K562 (cell line): ENCODE data around the gene RNF144A. TPM values are rescaled to one million over a fixed set of nuclear protein-coding genes. Genes with fewer than 3 reads are reported as not detected.

Source experiments
- BCLAF1 ChIP-seq, 2 experiments: fragments of 450-650 bp in 1 of 2; IDR thresholded peaks; 2 replicates each; pipeline ENCODE4 v1.6.1; 2011 to 2017; ENCODE audit warnings: low read depth in 2 of 2, antibody characterized with exemption in 1 of 2, borderline replicate concordance in 1 of 2, low read length in 1 of 2, mild to moderate bottlenecking in 1 of 2, mixed read lengths in 1 of 2; ENCODE audit not compliant: control insufficient read depth in 1 of 2
- BDP1 ChIP-seq: IDR thresholded peaks from 3 replicates; pipeline ENCODE4 v1.6.1; 2011; ENCODE audit not compliant: insufficient read length, insufficient read depth
- CBX5 ChIP-seq: IDR thresholded peaks from 2 replicates; pipeline ENCODE4 v1.6.1; 2014; ENCODE audit warnings: low read depth, borderline replicate concordance
- ELF4 ChIP-seq: fragments of 450-650 bp; formaldehyde crosslinking; IDR thresholded peaks from 2 replicates; pipeline ENCODE4 v1.4.0; 2022; ENCODE audit warnings: missing genetic modification characterization
- HDAC8 ChIP-seq: fragments of 450-650 bp; IDR thresholded peaks from 2 replicates; pipeline ENCODE4 v1.6.1; 2016; ENCODE audit warnings: mild to moderate bottlenecking, missing genetic modification characterization, moderate library complexity, missing compliant biosample characterization
- HMG20A ChIP-seq: fragments of 450-650 bp; formaldehyde crosslinking; conservative IDR thresholded peaks from 2 replicates; pipeline ENCODE4 v1.4.0; 2020; ENCODE audit warnings: mild to moderate bottlenecking, mixed read lengths
- KAT2B ChIP-seq: IDR thresholded peaks from one replicate; pipeline ENCODE4 v1.6.1; 2012; ENCODE audit warnings: low read depth, mild to moderate bottlenecking, control low read depth, inconsistent platforms, low read length, moderate library complexity
- MAZ ChIP-seq, 2 experiments: fragments of 450-650 bp in 1 of 2; sonication (generic) in 1 of 2; formaldehyde crosslinking; IDR thresholded peaks in 1 of 2; conservative IDR thresholded peaks in 1 of 2; 2 replicates each; pipeline versions ENCODE4 v1.4.0 to v1.5.0; 2020; ENCODE audit warnings: mild to moderate bottlenecking in 1 of 2, missing genetic modification reagents in 1 of 2
- MTA1 ChIP-seq: fragments of 450-650 bp; IDR thresholded peaks from 2 replicates; pipeline ENCODE4 v1.6.1; 2017; ENCODE audit warnings: borderline replicate concordance
- MYBL2 ChIP-seq, 2 experiments: fragments of 450-650 bp in 1 of 2; sonication (generic) in 1 of 2; formaldehyde crosslinking in 1 of 2; IDR thresholded peaks; 2 replicates each; pipeline versions ENCODE4 v1.6.1 to v1.8.1; 2017 to 2022; ENCODE audit warnings: borderline replicate concordance in 1 of 2, inconsistent platforms in 1 of 2, low read depth in 1 of 2, mild to moderate bottlenecking in 1 of 2, missing genetic modification reagents in 1 of 2, moderate library complexity in 1 of 2
- NBN ChIP-seq: fragments of 450-650 bp; IDR thresholded peaks from 2 replicates; pipeline ENCODE4 v1.6.1; 2016; ENCODE audit warnings: low read depth, mild to moderate bottlenecking
- NCOA6 ChIP-seq: fragments of 450-650 bp; IDR thresholded peaks from 2 replicates; pipeline ENCODE4 v1.6.1; 2017; ENCODE audit warnings: mild to moderate bottlenecking
- NR0B1 ChIP-seq: fragments of 450-650 bp; IDR thresholded peaks from one replicate; pipeline ENCODE4 v1.6.1; 2018; ENCODE audit warnings: mild to moderate bottlenecking, moderate library complexity; ENCODE audit not compliant: partially characterized antibody
- RBM14 ChIP-seq: fragments of 200-400 bp; formaldehyde crosslinking; IDR thresholded peaks from 2 replicates; pipeline ENCODE4 v1.6.1; 2018; ENCODE audit warnings: low read depth, mild to moderate bottlenecking, low read length, moderate library complexity, borderline replicate concordance; ENCODE audit not compliant: insufficient read depth
- RBM15 ChIP-seq: fragments of 200-400 bp; formaldehyde crosslinking; IDR thresholded peaks from 2 replicates; pipeline ENCODE4 v1.6.1; 2018; ENCODE audit warnings: mild to moderate bottlenecking, low read length, moderate library complexity; ENCODE audit not compliant: insufficient read depth
- RBM25 ChIP-seq: fragments of 200-400 bp; formaldehyde crosslinking; IDR thresholded peaks from 2 replicates; pipeline ENCODE4 v1.6.1; 2018; ENCODE audit warnings: low read length, low read depth, moderate library complexity; ENCODE audit not compliant: severe bottlenecking
- SIN3A ChIP-seq, 2 experiments: fragments of 150-350 bp in 1 of 2; IDR thresholded peaks; 2 replicates each; pipeline ENCODE4 v1.6.1; 2011 to 2016; ENCODE audit warnings: borderline replicate concordance in 2 of 2, low read depth in 2 of 2, low read length in 2 of 2, mild to moderate bottlenecking in 2 of 2, moderate library complexity in 2 of 2; ENCODE audit not compliant: control insufficient read depth in 1 of 2
- SIN3B ChIP-seq: fragments of 450-650 bp; IDR thresholded peaks from 2 replicates; pipeline ENCODE4 v1.6.1; 2017; ENCODE audit warnings: low read depth, mild to moderate bottlenecking, moderate library complexity
- SMARCB1 ChIP-seq: IDR thresholded peaks from 2 replicates; pipeline ENCODE4 v1.6.1; 2011; ENCODE audit warnings: improper control_type of control experiment, low read depth; ENCODE audit not compliant: insufficient read length
- SRSF9 ChIP-seq: fragments of 200-400 bp; formaldehyde crosslinking; IDR thresholded peaks from 2 replicates; pipeline ENCODE4 v1.6.1; 2017; ENCODE audit warnings: low read depth, low read length, borderline replicate concordance
- TAL1 ChIP-seq: fragments of 450-650 bp; IDR thresholded peaks from 2 replicates; pipeline ENCODE4 v1.6.1; 2016; ENCODE audit warnings: mild to moderate bottlenecking
- ZEB2 ChIP-seq: fragments of 450-650 bp; IDR thresholded peaks from 2 replicates; pipeline ENCODE4 v1.6.1; 2016
- ZFP30 ChIP-seq: fragments of 250-450 bp; sonication (Bioruptor Pico); IDR thresholded peaks from 2 replicates; pipeline ENCODE4 v1.8.0; 2022; ENCODE audit warnings: moderate library complexity, mild to moderate bottlenecking, inconsistent platforms, borderline replicate concordance
- ZKSCAN8 ChIP-seq: fragments of 200-800 bp; sonication (Bioruptor generic); IDR thresholded peaks from 2 replicates; pipeline ENCODE4 v1.6.1; 2016; ENCODE audit warnings: missing genetic modification characterization, missing compliant biosample characterization
- ZNF77 ChIP-seq: fragments of 250-450 bp; sonication (Bioruptor Pico); IDR thresholded peaks from 2 replicates; pipeline ENCODE4 v1.5.0; 2020
- polyA plus RNA-seq, 8 experiments: library from polyadenylated mRNA; depleted of rRNA in 4 of 8; stranded (reverse) in 5 of 8; unstranded in 3 of 8; fragments of >200 nt; fragmentation: Nextera tagmentation in 2 of 8; fragmentation: Illumina TruSeq in 1 of 8; extraction: Ambion mirVana in 2 of 8; extraction: Trizol in 1 of 8; gene quantifications; 2 replicates each; pipeline versions ENCODE4 v1.2.1 to v1.2.3, GENCODE V29; 2011 to 2014; ENCODE audit warnings: inconsistent platforms in 1 of 8, missing spikeins in 1 of 8
- total RNA-seq, 7 experiments: library from RNA; depleted of rRNA in 6 of 7; stranded (reverse); fragments of >200 nt in 6 of 7; fragmentation: Illumina TruSeq in 2 of 7; extraction: Trizol in 2 of 7; gene quantifications; 2 replicates each; pipeline versions ENCODE4 v1.2.1 to v1.2.3, GENCODE V29; 2011 to 2021; ENCODE audit warnings: low replicate concordance in 1 of 7

The RNF144A gene
- total and polyA plus RNA-seq, 9 of the 15 experiments (the other 6 are each of a cell fraction or from before 2014, with no cell fraction given) = 0.96 to 11.3 (median 6.2) TPM

- TF ChIP-seq NR0B1 (no peak), BCLAF1 (IDR thresholded peaks at IDR 0.05; ENCODE audit: borderline replicate concordance in 1 of 2, control insufficient read depth in 1 of 2, low read depth in 2 of 2, low read length in 1 of 2) (no peak), MAZ (CRISPR knock-in tag; conservative IDR thresholded peaks at IDR 0.05 in 1 of 2, IDR thresholded peaks at IDR 0.05 in 1 of 2) (peak in 1 of 2 experiments; percentile 92; a peak in 3 of 4 replicates), SIN3B (no peak), MYBL2 (IDR thresholded peaks at IDR 0.05; ENCODE audit: low read depth) (peak; percentile 29; the same call in 1 of the 2 replicates), MYBL2 (CRISPR knock-in tag; IDR thresholded peaks at IDR 0.05; ENCODE audit: borderline replicate concordance) (no peak), SRSF9 (no peak), SMARCB1 (no peak), SIN3A (IDR thresholded peaks at IDR 0.05; ENCODE audit: borderline replicate concordance in 2 of 2, control insufficient read depth in 1 of 2, low read depth in 2 of 2, low read length in 2 of 2) (no peak), NBN (peak; percentile 83; the same call in 1 of the 2 replicates), KAT2B (no peak), ZNF77 (CRISPR knock-in tag) (no peak), ZKSCAN8 (CRISPR knock-in tag) (peak; percentile 92), RBM14 (no peak), ZFP30 (CRISPR knock-in tag) (no peak), TAL1 (peak; percentile 100), NCOA6 (no peak), RBM25 (no peak), CBX5 (peak; percentile 74; the same call in 1 of the 2 replicates), BDP1 (no peak), ZEB2 (peak; percentile 93), ELF4 (CRISPR knock-in tag) (peak; percentile 98), MTA1 (peak; percentile 89), RBM15 (no peak), HDAC8 (tag) (no peak), HMG20A (peak; percentile 92)
Observed at GRCh38 chr2:6893876-6894482, 23.2 kb upstream of the RNF144A start (continued).
